ENCODE measurements around the gene TM4SF4.

GRCh38 chr3:149496891-149497290 is 22.4 kb downstream of the TM4SF4 start:
- TF ChIP-seq, protein P1, sequence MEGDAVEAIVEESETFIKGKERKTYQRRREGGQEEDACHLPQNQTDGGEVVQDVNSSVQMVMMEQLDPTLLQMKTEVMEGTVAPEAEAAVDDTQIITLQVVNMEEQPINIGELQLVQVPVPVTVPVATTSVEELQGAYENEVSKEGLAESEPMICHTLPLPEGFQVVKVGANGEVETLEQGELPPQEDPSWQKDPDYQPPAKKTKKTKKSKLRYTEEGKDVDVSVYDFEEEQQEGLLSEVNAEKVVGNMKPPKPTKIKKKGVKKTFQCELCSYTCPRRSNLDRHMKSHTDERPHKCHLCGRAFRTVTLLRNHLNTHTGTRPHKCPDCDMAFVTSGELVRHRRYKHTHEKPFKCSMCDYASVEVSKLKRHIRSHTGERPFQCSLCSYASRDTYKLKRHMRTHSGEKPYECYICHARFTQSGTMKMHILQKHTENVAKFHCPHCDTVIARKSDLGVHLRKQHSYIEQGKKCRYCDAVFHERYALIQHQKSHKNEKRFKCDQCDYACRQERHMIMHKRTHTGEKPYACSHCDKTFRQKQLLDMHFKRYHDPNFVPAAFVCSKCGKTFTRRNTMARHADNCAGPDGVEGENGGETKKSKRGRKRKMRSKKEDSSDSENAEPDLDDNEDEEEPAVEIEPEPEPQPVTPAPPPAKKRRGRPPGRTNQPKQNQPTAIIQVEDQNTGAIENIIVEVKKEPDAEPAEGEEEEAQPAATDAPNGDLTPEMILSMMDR (conservative IDR thresholded peaks at IDR 0.05; ENCODE audit: low read depth in 2 of 2): no peak
- TF ChIP-seq, protein P2, sequence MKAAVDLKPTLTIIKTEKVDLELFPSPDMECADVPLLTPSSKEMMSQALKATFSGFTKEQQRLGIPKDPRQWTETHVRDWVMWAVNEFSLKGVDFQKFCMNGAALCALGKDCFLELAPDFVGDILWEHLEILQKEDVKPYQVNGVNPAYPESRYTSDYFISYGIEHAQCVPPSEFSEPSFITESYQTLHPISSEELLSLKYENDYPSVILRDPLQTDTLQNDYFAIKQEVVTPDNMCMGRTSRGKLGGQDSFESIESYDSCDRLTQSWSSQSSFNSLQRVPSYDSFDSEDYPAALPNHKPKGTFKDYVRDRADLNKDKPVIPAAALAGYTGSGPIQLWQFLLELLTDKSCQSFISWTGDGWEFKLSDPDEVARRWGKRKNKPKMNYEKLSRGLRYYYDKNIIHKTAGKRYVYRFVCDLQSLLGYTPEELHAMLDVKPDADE (IDR thresholded peaks at IDR 0.05): no peak
- TF ChIP-seq EZH2 (IDR thresholded peaks at IDR 0.05; ENCODE audit: low read depth, unreplicated experiment): no peak

Measured in GM23338 (cell line).